ENCODE data around the gene SLC46A1. TPM values are rescaled to one million over a fixed set of nuclear protein-coding genes. Genes with fewer than 3 reads are reported as not detected.

Gene SLC46A1
- total and polyA plus RNA-seq, 2 experiments from 2014 or later, result 3.3 to 12.5 TPM

- Mint-ChIP-seq H3K36me3 (ENCODE audit: low read depth) (peaks cover 3% of the 10 kb centered on the region), H3K4me1 (peaks cover 11% of the 10 kb centered on the region), H3K9me3 (no peaks in the 10 kb centered on the region; the same call in 2 of the 3 replicates), H3K4me3 (peak overlapping the region; percentile 87), H3K27me3 (ENCODE audit: insufficient read depth, low read depth, poor library complexity) (peaks cover 58% of the 10 kb centered on the region), H3K27ac (no peak overlapping the region)
- 0 out of 2 replicates have a peak overlapping the region, but pooled peaks have one; percentile 96 for H2AFZ ChIP-seq
- peaks cover 8% of the 10 kb centered on the region; the same call in 1 of the 2 replicates for H3K4me1 ChIP-seq (ENCODE audit: insufficient read depth)
- ATAC-seq (no peak), DNase-seq (ENCODE audit: low spot score) (no peak)
- peaks cover 62% of the 10 kb centered on the region for H3K27me3 ChIP-seq (ENCODE audit: insufficient read depth)
- no peaks in the 10 kb centered on the region for H3K79me2 ChIP-seq (replicated peaks; ENCODE audit: insufficient read depth)
- H3K4me2 ChIP-seq, result peak overlapping the region; percentile 95
- H3K9me2 ChIP-seq (ENCODE audit: insufficient read depth), result no peaks in the 10 kb centered on the region
- H4K20me1 ChIP-seq (replicated peaks; ENCODE audit: insufficient read depth), result no peaks in the 10 kb centered on the region
- no peaks in the 10 kb centered on the region for H3K36me3 ChIP-seq (ENCODE audit: insufficient read depth)
- H3K27ac ChIP-seq (ENCODE audit: low read depth), result no peak overlapping the region
- H3K4me3 ChIP-seq, result peak overlapping the region; percentile 90
- TF ChIP-seq ETS1 (IDR thresholded peaks at IDR 0.05) (no peak), EZH2phosphoT487 (IDR thresholded peaks at IDR 0.05; ENCODE audit: unreplicated experiment) (no peak), REST (IDR thresholded peaks at IDR 0.05; ENCODE audit: unreplicated experiment) (no peak), JUNB (IDR thresholded peaks at IDR 0.05; ENCODE audit: unreplicated experiment) (no peak), POLR2AphosphoS5 (IDR thresholded peaks at IDR 0.05; ENCODE audit: low read depth) (no peak), ZNF331 (CRISPR knock-in tag; IDR thresholded peaks at IDR 0.05; ENCODE audit: low read depth) (no peak), NANOG (IDR thresholded peaks at IDR 0.05; ENCODE audit: borderline replicate concordance) (no peak), ZNF114 (CRISPR knock-in tag; IDR thresholded peaks at IDR 0.05) (no peak), CTCF (conservative IDR thresholded peaks at IDR 0.05; ENCODE audit: low read depth in 2 of 2) (no peak), EZH2 (IDR thresholded peaks at IDR 0.05; ENCODE audit: low read depth, unreplicated experiment) (no peak), STAT1 (IDR thresholded peaks at IDR 0.05; ENCODE audit: unreplicated experiment) (no peak), CREB1 (CRISPR knock-in tag; IDR thresholded peaks at IDR 0.05; ENCODE audit: low read depth) (no peak), ZNF462 (CRISPR knock-in tag; IDR thresholded peaks at IDR 0.05) (no peak)
- 0 out of 2 replicates have a peak, but pooled peaks cover 4% of the 10 kb centered on the region for H3F3A ChIP-seq (replicated peaks; ENCODE audit: low read depth)
Observed at GRCh38 chr17:28385406-28385805, 20.6 kb downstream of the SLC46A1 start.

Measured in GM23338 (cell line).